Measurements from ENCODE around the gene GRAMD4. TPM values are rescaled to one million over a fixed set of nuclear protein-coding genes. Genes with fewer than 3 reads are reported as not detected.
"Not testable (repeated sequence)": the region's sequence is repeated elsewhere in the genome, so short reads cannot be mapped to it uniquely, and the experiment has no call there.

Gene GRAMD4
- total RNA-seq, 2 donors from 2014 or later: 33.8 to 42.4 TPM

GRCh38 chr22:46622081-46622521 lies 1.9 kb downstream of the GRAMD4 start:
- no peak overlapping the region for H3K27ac Mint-ChIP-seq
- H3K36me3 Mint-ChIP-seq: no peaks in the 10 kb centered on the region
- DNase-seq (ENCODE audit: low spot score in 2 of 2) (no peak), ATAC-seq (no peak)
- no peaks in the 10 kb centered on the region for H3K9me3 Mint-ChIP-seq

GRCh38 chr22:46625113-46625842 lies 5.1 kb downstream of the GRAMD4 start:
- ATAC-seq: no peak
- no peak for DNase-seq (ENCODE audit: low spot score in 2 of 2)
- no peak overlapping the region for H3K27ac Mint-ChIP-seq
- H3K36me3 Mint-ChIP-seq: no peaks in the 10 kb centered on the region
- no peaks in the 10 kb centered on the region for H3K9me3 Mint-ChIP-seq

DNA sequence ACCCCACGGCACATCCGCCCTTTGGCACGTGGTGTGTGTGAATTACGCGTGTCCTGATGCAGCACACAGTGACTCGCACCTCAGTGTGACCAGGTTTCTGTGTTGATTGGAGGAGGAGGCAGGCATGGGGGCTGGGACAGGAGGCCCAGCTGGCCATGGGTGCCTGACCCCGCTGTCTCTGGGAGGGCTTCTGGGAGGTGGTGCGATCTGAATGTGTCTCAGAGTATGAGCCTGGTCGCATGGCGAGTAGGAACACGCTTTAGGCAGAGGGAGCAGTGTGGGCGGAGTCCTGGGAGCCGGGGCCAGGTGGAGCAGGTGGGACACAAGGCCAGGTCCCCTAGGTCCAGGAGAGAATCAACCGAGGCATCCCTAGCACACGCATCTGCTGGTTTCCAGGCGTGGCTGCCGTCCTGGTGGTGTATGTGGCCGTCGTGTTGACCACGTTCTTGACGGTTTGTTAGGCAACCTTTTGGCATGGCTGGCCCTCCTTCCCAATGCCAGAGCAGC lies 5.7 kb downstream of the GRAMD4 start:
- no peak overlapping the region for H3K27ac Mint-ChIP-seq

GRCh38 chr22:46626356-46626755 lies 6.2 kb downstream of the GRAMD4 start:
- ATAC-seq (no peak), DNase-seq (ENCODE audit: low spot score in 2 of 2) (no peak)
- Mint-ChIP-seq H3K27ac (no peak overlapping the region), H3K9me3 (no peaks in the 10 kb centered on the region), H3K36me3 (no peaks in the 10 kb centered on the region)

More for the DNA sequence above, 5.7 kb downstream of the GRAMD4 start:
- H3K36me3 Mint-ChIP-seq: no peaks in the 10 kb centered on the region
- no peaks in the 10 kb centered on the region for H3K9me3 Mint-ChIP-seq
- DNase-seq (ENCODE audit: low spot score in 2 of 2) (no peak), ATAC-seq (no peak)

- no peaks in the 10 kb centered on the region for H3K9me3 Mint-ChIP-seq
- H3K36me3 Mint-ChIP-seq: no peaks in the 10 kb centered on the region
- no peak overlapping the region for H3K27ac Mint-ChIP-seq
- no peak for ATAC-seq
- no peak for DNase-seq (ENCODE audit: low spot score in 2 of 2)
Measured at GRCh38 chr22:46626911-46627805, 7.0 kb downstream of the GRAMD4 start.

DNA sequence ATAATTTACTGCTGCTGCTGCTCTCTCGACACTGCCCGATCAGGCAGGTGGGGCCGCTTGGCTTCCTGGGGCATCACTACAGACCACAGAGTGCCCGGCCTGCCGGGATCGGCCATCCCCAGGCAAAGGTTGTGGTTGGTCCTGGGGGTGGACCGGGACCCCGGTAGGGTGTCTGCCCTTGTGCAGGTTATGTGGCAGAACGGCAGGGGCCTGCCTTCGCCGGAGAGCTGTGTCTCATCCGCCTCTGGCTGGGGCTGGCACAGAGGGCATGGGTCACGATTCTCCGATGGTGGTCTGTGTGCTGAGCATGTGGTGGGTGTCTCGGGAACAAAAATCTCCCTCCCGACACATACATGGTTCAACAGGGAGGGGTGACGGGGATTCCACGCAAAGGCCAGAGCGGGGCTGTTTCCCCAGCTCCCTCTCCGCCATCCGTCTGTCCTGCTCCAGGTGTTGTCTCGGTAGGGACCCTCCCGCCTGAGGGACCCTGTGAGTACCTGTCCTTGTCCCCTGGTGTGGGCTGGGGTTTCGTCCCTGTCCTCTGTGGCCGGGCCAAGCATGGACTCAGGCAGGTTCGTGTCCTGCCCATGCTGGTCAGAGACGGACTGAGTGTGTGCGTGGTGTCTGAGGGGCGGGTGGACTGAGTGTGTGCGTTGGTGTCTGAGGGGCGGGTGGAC lies 7.8 kb downstream of the GRAMD4 start:
- Mint-ChIP-seq H3K36me3 (no peaks in the 10 kb centered on the region), H3K27ac (no peak overlapping the region), H3K9me3 (no peaks in the 10 kb centered on the region)
- DNase-seq (ENCODE audit: low spot score in 2 of 2): no peak
- ATAC-seq: no peak

GRCh38 chr22:46628756-46629155 lies 8.6 kb downstream of the GRAMD4 start:
- no peak for ATAC-seq
- no peaks in the 10 kb centered on the region for H3K36me3 Mint-ChIP-seq
- H3K27ac Mint-ChIP-seq: peak overlapping the region in 1 of 2 donors; percentile 73
- DNase-seq (ENCODE audit: low spot score in 2 of 2): no peak
- no peaks in the 10 kb centered on the region for H3K9me3 Mint-ChIP-seq

GRCh38 chr22:46629291-46629690 lies 9.1 kb downstream of the GRAMD4 start:
- DNase-seq (ENCODE audit: low spot score in 2 of 2) (no peak), ATAC-seq (no peak)
- Mint-ChIP-seq H3K27ac (no peak overlapping the region), H3K9me3 (no peaks in the 10 kb centered on the region), H3K36me3 (no peaks in the 10 kb centered on the region)

DNA sequence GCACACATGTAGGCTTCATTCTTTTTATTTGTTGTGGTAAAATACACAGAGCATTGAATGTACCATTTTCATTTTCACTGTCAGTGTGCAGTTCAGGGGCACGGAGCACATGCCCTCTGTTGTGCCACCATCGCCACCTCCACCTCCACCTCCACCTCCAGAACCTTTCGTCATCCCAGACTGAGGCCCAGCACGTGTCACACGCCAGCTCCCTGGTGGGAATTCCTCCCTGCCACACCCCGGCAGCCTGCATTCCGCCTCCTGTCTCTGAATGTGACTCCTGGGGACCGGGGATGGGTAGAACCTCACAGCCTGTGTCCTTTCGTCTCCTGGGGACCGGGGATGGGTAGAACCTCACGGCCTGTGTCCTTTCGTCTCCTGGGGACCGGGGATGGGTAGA lies 10.9 kb downstream of the GRAMD4 start:
- Mint-ChIP-seq H3K27ac (peak overlapping the region in 1 of 2 donors; percentile 62), H3K36me3 (no peaks in the 10 kb centered on the region), H3K9me3 (no peaks in the 10 kb centered on the region)
- DNase-seq (ENCODE audit: low spot score in 2 of 2): no peak
- no peak for ATAC-seq

DNA sequence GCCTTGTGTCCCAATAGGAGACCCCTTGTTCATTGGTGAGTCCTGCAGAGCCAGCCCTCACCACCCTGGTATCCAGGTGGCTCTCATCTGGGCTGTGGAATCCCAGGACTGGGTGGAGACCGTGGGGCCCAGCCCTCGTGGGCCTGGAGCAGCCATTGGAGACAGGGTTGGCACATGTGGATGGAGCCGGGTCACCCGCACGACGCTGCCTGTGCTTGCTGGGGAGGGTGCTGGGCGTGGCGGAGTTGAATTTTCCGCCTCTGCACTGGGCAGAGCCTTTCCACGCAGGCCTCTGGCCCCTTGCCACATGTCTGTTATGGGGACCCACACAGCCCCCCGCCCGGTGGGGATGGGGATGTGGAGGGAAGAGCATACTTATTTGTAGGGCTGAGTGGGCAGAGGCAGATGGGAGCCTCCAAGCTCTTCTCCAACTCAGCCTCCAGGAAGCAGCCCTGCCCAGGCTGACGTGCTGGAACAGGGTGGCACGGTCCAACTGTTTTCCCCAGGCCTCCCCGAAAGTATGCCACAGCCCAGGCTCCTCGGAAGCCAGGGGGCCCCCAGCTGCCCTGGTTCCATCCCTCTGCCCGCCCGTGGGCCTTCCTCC lies 12.6 kb downstream of the GRAMD4 start:
- ATAC-seq (no peak), DNase-seq (ENCODE audit: low spot score in 2 of 2) (no peak)
- Mint-ChIP-seq H3K9me3 (no peaks in the 10 kb centered on the region), H3K27ac (peak overlapping the region in 1 of 2 donors; percentile 35), H3K36me3 (no peaks in the 10 kb centered on the region)

DNA sequence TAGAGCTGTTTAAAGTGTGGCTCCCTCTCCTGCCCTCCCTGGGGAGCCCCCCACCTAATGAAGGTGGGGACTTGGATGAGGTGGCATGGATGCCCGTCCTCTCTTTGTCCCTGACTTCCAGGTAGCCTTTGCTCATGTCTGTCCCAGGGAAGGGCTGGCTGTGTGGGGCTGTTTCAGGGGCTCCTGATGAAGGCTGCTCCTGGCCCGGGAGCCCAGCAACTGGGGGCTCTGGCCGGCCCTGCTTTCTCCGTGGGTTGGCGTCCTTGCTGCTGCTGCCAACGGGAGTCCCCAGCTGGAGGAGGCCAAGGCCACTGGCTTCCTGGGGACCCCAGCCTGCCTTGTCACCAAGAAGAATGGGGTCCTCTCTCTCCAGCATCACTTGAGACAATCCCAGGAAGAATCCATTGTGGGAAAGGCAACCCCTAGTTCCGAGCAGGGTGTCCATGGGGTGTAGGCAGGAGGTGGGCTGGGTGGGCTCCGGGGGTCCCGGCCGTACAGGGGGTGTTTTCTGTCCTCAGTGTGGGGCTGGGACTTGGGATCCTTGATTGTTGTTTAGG lies 13.2 kb downstream of the GRAMD4 start:
- peak overlapping the region in 1 of 2 donors; percentile 35 for H3K27ac Mint-ChIP-seq
- ATAC-seq: no peak
- H3K36me3 Mint-ChIP-seq: no peaks in the 10 kb centered on the region
- DNase-seq (ENCODE audit: low spot score in 2 of 2): no peak
- no peaks in the 10 kb centered on the region for H3K9me3 Mint-ChIP-seq

DNA sequence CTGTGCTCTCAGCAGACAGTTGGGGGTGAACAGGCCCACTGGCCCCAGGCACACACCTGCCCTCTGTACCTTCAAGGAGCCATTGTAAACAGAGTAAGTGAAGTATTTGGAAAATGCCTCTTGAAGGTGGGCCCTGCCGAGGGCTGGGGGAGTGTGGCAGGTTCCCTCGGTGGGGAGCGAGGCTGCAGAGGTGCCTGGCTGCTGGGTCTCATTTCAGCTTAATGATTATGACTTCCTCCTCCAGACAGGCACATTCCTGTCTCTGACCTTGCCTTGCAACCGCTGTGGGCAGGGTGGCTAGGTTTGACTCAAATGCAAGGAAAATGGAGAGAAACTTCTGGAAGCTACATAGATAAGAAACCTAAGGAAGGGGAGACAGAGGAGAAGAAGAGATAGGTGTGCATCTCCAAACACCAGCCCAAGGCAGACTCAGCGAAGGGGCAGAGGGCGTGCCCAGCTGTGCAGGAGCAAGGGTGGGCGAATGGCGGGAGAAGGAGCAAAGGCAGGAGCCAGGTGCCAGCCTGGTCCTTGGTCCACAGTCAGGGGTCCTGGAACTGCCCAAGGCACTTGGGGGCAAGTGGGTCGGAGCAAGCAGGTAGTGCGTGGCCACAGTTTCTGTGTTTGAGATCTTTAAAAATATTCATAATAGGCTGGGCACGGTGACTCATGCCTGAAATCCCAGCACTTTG lies 14.0 kb downstream of the GRAMD4 start:
- ATAC-seq (no peak), DNase-seq (ENCODE audit: low spot score in 2 of 2) (no peak)
- Mint-ChIP-seq H3K36me3 (no peaks in the 10 kb centered on the region), H3K27ac (peak overlapping the region in 1 of 2 donors; percentile 62), H3K9me3 (no peaks in the 10 kb centered on the region)

- not testable (repeated sequence) for DNase-seq (ENCODE audit: low spot score in 2 of 2); H3K9me3 Mint-ChIP-seq; ATAC-seq; H3K27ac Mint-ChIP-seq; H3K36me3 Mint-ChIP-seq
Measured at GRCh38 chr22:46634973-46635685, 14.9 kb downstream of the GRAMD4 start.

GRCh38 chr22:46635756-46636155 lies 15.6 kb downstream of the GRAMD4 start:
- H3K9me3 Mint-ChIP-seq: no peaks in the 10 kb centered on the region
- ATAC-seq: no peak
- DNase-seq (ENCODE audit: low spot score in 2 of 2): no peak
- no peak overlapping the region for H3K27ac Mint-ChIP-seq
- H3K36me3 Mint-ChIP-seq: no peaks in the 10 kb centered on the region

Data from activated naive CD4-positive, alpha-beta T cell treated with anti-CD3 and anti-CD28 coated beads, Interleukin-2, amount 50 U/mL, for 72 hours (primary cell).